Ovary (tissue), 9 donors: ENCODE results near the gene NME7. TPM values are rescaled to one million over a fixed set of nuclear protein-coding genes. Genes with fewer than 3 reads are reported as not detected.
"Not testable (repeated sequence)": the region's sequence is repeated elsewhere in the genome, so short reads cannot be mapped to it uniquely, and the experiment has no call there.

Experiments used
- DNase-seq, 5 donors: peaks; one replicate each; pipeline ENCODE4 v3.0.0-alpha.2; 2019 to 2020
- H3K27ac ChIP-seq, 2 donors: fragments of 200-600 bp; one replicate each; pipeline versions ENCODE4 v1.5.1 to v1.8.0; 2019 to 2022
- H3K27me3 ChIP-seq: fragments of 200-600 bp; one replicate; pipeline ENCODE4 v1.8.0; 2022
- H3K36me3 ChIP-seq: fragments of 200-600 bp; sonication (generic); one replicate; pipeline ENCODE4 v1.5.1; 2019
- H3K4me1 ChIP-seq: one replicate; pipeline ENCODE4 v1.8.1; 2013; ENCODE audit warnings: mild to moderate bottlenecking, moderate library complexity; ENCODE audit not compliant: insufficient read depth
- H3K4me3 ChIP-seq: fragments of 200-600 bp; sonication (generic); one replicate; pipeline ENCODE4 v1.5.1; 2017
- H3K9me3 ChIP-seq, 2 donors: fragments of 200-600 bp in 1 of 2; sonication (generic) in 1 of 2; one replicate each; pipeline versions ENCODE4 v1.5.1 to v1.8.1; 2013 to 2019; ENCODE audit warnings: mild to moderate bottlenecking in 1 of 2, moderate library complexity in 1 of 2
- CTCF ChIP-seq, 3 donors: fragments of 450-650 bp in 2 of 3; fragments of 200-600 bp in 1 of 3; IDR thresholded peaks; one replicate each; pipeline versions ENCODE4 v1.5.1 to v1.8.0; 2016 to 2022; ENCODE audit warnings: antibody characterized with exemption in 3 of 3, mild to moderate bottlenecking in 1 of 3
- EP300 ChIP-seq: sonication (generic); formaldehyde crosslinking; IDR thresholded peaks from one replicate; pipeline ENCODE4 v1.6.1; 2017; ENCODE audit warnings: antibody characterized with exemption
- POLR2A ChIP-seq: fragments of 450-650 bp; IDR thresholded peaks from one replicate; pipeline ENCODE4 v1.6.1; 2017; ENCODE audit warnings: antibody characterized with exemption, mild to moderate bottlenecking, moderate library complexity
- WGBS, 3 donors: extraction: QIAGEN DNeasy Blood & Tissue Kit in 1 of 3; methylation state at CpG; one replicate each; pipeline versions ENCODE4 v1.1.5 to v1.1.7; 2013 to 2017; 5-methylcytosine and 5-hydroxymethylcytosine counted together
- intact Hi-C, 4 donors: fragments of 100-400 bp; cut with DNase I; formaldehyde crosslinking; loops; one replicate each; pipeline versions ENCODE4 v1.11.0 to v1.15.1; 2022 to 2023
- polyA plus RNA-seq, 2 donors: library from polyadenylated mRNA; stranded (reverse); fragments of 200-250 nt in 1 of 2; fragments of 350-450 nt in 1 of 2; fragmentation: Illumina TruSeq in 1 of 2; extraction: RNeasy Lipid Tissue Mini Kit (QIAGEN cat#74804) in 1 of 2; gene quantifications; one replicate each; pipeline ENCODE4 v1.2.3, GENCODE V29; 2013 to 2014
- total RNA-seq, 7 donors: library from RNA; depleted of rRNA in 2 of 7; stranded (reverse); fragments of >200 nt in 2 of 7; fragmentation: NEBNext Ultra II Directional in 3 of 7; extraction: Animal tissue kit (Norgen Biotek cat#: 25700) in 3 of 7; gene quantifications; one replicate each; pipeline versions ENCODE4 v1.1.0 to v1.2.4, GENCODE V29; 2016 to 2023
- donor health status: DM: no; HTN: no; CAD: no; lungs with moderate emphysema.
- donor health status: DM: no; HTN: no; CAD: no.
- donor health status: Bipolar disorder and iron deficiency.
- donor health status: DM: yes; HTN: yes; CAD: no.
- donor health status: DM: no; HTN: no; CAD: no.
- donor health status: DM: yes; HTN: yes; CAD: no.

Gene NME7
- total and polyA plus RNA-seq, 9 donors = 14.2 to 30.0 (median 18.4) TPM

- 65 to 71% (median 66%) methylated on average over 1 of the region's 1 CpG for WGBS, 3 donors
- no peaks in the 10 kb centered on the region for H3K9me3 ChIP-seq
- TF ChIP-seq POLR2A (no peak), EP300 (no peak), CTCF (IDR thresholded peaks at IDR 0.05) (no peak)
- H3K36me3 ChIP-seq = no peaks in the 10 kb centered on the region
- DNase-seq = no peak
- no peaks in the 10 kb centered on the region for H3K27me3 ChIP-seq
- H3K4me1 ChIP-seq = no peaks in the 10 kb centered on the region
- H3K4me3 ChIP-seq = no peak overlapping the region
- intact Hi-C loops = no loop called here
- no peak overlapping the region for H3K27ac ChIP-seq
These were observed 182.8 kb downstream of the NME7 start for GRCh38 chr1:169184812-169185211.

GRCh38 chr1:169180174-169180573 lies 187.4 kb downstream of the NME7 start:
- Histone ChIP-seq H3K27me3 (no peaks in the 10 kb centered on the region), H3K36me3 (no peaks in the 10 kb centered on the region), H3K4me3 (no peak overlapping the region), H3K27ac (no peak overlapping the region), H3K9me3 (no peaks in the 10 kb centered on the region), H3K4me1 (no peaks in the 10 kb centered on the region)
- TF ChIP-seq CTCF (IDR thresholded peaks at IDR 0.05) = no peak
- TF ChIP-seq POLR2A = no peak
- TF ChIP-seq EP300 = no peak
- DNase-seq = no peak
- WGBS, 3 donors = 81 to 88% (median 83%) methylated on average over 3 of the region's 3 CpGs
- intact Hi-C loops = no loop called here

GRCh38 chr1:169179431-169179830 lies 188.2 kb downstream of the NME7 start:
- intact Hi-C loops = not testable (repeated sequence)

GRCh38 chr1:169175461-169175860 lies 192.1 kb downstream of the NME7 start:
- intact Hi-C loops = no loop called here
- no peaks in the 10 kb centered on the region for H3K4me1 ChIP-seq
- H3K27ac ChIP-seq = no peak overlapping the region
- H3K27me3 ChIP-seq = no peaks in the 10 kb centered on the region
- no peak for TF ChIP-seq POLR2A
- no peak for TF ChIP-seq EP300
- no peak for TF ChIP-seq CTCF (IDR thresholded peaks at IDR 0.05)
- WGBS, 3 donors = 72 to 77% (median 74%) methylated on average over 2 of the region's 2 CpGs
- no peak for DNase-seq
- H3K9me3 ChIP-seq = no peaks in the 10 kb centered on the region
- H3K4me3 ChIP-seq = no peak overlapping the region
- no peaks in the 10 kb centered on the region for H3K36me3 ChIP-seq

More at GRCh38 chr1:169179431-169179830, 188.2 kb downstream of the NME7 start:
- H3K9me3 ChIP-seq, DNase-seq, H3K36me3 ChIP-seq, H3K4me1 ChIP-seq, H3K27me3 ChIP-seq, H3K27ac ChIP-seq, H3K4me3 ChIP-seq: not testable (repeated sequence)
- WGBS, 3 donors = 93 to 97% (median 94%) methylated on average over 3 of the region's 3 CpGs

GRCh38 chr1:169163059-169163458 lies 204.5 kb downstream of the NME7 start:
- Histone ChIP-seq H3K27me3 (no peaks in the 10 kb centered on the region), H3K36me3 (no peaks in the 10 kb centered on the region), H3K4me1 (peaks cover 5% of the 10 kb centered on the region), H3K27ac (no peak overlapping the region), H3K4me3 (no peak overlapping the region), H3K9me3 (no peaks in the 10 kb centered on the region)
- intact Hi-C loops = no loop called here
- no peak for TF ChIP-seq EP300
- TF ChIP-seq CTCF (IDR thresholded peaks at IDR 0.05) = no peak
- no peak for TF ChIP-seq POLR2A
- no peak for DNase-seq
- WGBS, 3 donors = 72 to 87% (median 78%) methylated on average over 5 of the region's 5 CpGs
